HL-60 (cell line): ENCODE results near the gene HEATR3.

Experiments used
- DNase-seq, 2 experiments: peaks; one replicate each; pipeline ENCODE4 v3.0.0-alpha.2; 2010 to 2020; ENCODE audit warnings: low read depth in 1 of 2, low spot score in 1 of 2
- H3K27ac ChIP-seq: fragments of 250-450 bp; sonication (Bioruptor Pico); replicated peaks from 2 replicates; pipeline ENCODE4 v1.5.1; 2020; ENCODE audit warnings: mild to moderate bottlenecking, moderate library complexity
- H3K27me3 ChIP-seq: fragments of 250-450 bp; sonication (Bioruptor Pico); 2 replicates; pipeline ENCODE4 v1.5.1; 2021; ENCODE audit warnings: mild to moderate bottlenecking, moderate library complexity; ENCODE audit not compliant: insufficient read depth, poor library complexity, severe bottlenecking
- H3K4me3 ChIP-seq: replicated peaks from 2 replicates; pipeline ENCODE4 v1.5.1; 2011; ENCODE audit warnings: mild to moderate bottlenecking, control low read depth, low read length; ENCODE audit not compliant: insufficient read depth
- GABPA ChIP-seq: IDR thresholded peaks from 2 replicates; pipeline ENCODE4 v1.6.1; 2012; ENCODE audit warnings: low read depth
- POLR2AphosphoS5 ChIP-seq: IDR thresholded peaks from 2 replicates; pipeline ENCODE4 v1.6.1; 2012; ENCODE audit warnings: low read depth
- SPI1 ChIP-seq: IDR thresholded peaks from 2 replicates; pipeline ENCODE4 v1.6.1; 2012; ENCODE audit warnings: low read depth, mild to moderate bottlenecking, borderline replicate concordance
- TF ChIP-seq, protein P1 (sequence below): IDR thresholded peaks from 2 replicates; pipeline ENCODE4 v1.6.1; 2012; ENCODE audit warnings: low read depth; ENCODE audit not compliant: insufficient replicate concordance
- TF ChIP-seq, protein P2 (sequence below): IDR thresholded peaks from one replicate; pipeline ENCODE4 v1.5.1; 2011; ENCODE audit warnings: low read length, control low read depth, inconsistent platforms; ENCODE audit not compliant: insufficient read depth

HEATR3 gene

DNA sequence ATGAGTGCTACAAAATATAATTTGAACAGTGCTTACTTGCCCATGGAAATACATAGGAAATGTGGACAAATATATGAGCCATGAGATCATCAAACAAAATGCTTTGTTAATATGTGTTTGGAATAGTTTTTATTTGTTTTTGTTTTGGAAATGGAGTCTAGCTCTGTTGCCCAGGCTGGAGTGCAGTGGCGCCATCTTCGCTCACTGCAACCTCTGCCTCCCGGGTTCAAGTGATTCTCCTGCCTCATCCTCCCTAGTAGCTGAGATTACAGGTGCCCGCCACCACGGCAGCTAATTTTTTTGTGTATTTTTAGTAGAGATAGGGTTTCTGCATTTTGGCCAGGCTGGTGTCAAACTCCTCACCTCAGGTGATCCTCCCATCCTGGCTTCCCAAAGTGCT lies 37.9 kb upstream of the HEATR3 start:
- no peak for DNase-seq
- Histone ChIP-seq H3K4me3 (no peak overlapping the region), H3K27me3 (no peaks in the 10 kb centered on the region), H3K27ac (no peak overlapping the region)
- no peak for TF ChIP-seq SPI1
- TF ChIP-seq, protein P1, sequence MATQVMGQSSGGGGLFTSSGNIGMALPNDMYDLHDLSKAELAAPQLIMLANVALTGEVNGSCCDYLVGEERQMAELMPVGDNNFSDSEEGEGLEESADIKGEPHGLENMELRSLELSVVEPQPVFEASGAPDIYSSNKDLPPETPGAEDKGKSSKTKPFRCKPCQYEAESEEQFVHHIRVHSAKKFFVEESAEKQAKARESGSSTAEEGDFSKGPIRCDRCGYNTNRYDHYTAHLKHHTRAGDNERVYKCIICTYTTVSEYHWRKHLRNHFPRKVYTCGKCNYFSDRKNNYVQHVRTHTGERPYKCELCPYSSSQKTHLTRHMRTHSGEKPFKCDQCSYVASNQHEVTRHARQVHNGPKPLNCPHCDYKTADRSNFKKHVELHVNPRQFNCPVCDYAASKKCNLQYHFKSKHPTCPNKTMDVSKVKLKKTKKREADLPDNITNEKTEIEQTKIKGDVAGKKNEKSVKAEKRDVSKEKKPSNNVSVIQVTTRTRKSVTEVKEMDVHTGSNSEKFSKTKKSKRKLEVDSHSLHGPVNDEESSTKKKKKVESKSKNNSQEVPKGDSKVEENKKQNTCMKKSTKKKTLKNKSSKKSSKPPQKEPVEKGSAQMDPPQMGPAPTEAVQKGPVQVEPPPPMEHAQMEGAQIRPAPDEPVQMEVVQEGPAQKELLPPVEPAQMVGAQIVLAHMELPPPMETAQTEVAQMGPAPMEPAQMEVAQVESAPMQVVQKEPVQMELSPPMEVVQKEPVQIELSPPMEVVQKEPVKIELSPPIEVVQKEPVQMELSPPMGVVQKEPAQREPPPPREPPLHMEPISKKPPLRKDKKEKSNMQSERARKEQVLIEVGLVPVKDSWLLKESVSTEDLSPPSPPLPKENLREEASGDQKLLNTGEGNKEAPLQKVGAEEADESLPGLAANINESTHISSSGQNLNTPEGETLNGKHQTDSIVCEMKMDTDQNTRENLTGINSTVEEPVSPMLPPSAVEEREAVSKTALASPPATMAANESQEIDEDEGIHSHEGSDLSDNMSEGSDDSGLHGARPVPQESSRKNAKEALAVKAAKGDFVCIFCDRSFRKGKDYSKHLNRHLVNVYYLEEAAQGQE = no peak
- TF ChIP-seq GABPA = no peak
- no peak for TF ChIP-seq POLR2AphosphoS5
- TF ChIP-seq, protein P2, sequence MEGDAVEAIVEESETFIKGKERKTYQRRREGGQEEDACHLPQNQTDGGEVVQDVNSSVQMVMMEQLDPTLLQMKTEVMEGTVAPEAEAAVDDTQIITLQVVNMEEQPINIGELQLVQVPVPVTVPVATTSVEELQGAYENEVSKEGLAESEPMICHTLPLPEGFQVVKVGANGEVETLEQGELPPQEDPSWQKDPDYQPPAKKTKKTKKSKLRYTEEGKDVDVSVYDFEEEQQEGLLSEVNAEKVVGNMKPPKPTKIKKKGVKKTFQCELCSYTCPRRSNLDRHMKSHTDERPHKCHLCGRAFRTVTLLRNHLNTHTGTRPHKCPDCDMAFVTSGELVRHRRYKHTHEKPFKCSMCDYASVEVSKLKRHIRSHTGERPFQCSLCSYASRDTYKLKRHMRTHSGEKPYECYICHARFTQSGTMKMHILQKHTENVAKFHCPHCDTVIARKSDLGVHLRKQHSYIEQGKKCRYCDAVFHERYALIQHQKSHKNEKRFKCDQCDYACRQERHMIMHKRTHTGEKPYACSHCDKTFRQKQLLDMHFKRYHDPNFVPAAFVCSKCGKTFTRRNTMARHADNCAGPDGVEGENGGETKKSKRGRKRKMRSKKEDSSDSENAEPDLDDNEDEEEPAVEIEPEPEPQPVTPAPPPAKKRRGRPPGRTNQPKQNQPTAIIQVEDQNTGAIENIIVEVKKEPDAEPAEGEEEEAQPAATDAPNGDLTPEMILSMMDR = no peak

DNA sequence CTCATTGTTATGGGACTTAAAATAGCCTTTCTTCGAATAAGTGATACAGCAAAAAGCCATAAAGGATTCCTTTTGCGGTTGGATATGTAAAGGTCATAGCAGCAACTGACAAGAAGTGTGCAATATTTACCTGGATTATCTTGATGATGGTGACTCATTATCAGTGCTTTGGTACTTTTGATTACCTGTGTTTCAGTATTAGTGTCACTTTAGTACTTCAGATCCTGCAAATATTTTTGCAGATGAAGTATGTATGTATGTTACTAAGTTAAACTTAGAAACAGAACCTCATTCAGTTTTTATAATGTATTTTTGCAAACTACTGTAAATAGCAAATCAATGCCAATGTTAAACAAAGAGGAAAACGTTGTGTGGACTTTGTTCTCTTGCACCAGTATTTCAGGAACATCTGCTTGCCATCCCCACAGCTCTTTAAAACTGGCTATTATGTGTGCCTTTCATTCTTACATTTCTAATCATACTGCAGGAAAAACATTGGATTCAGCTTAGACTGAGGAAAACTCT lies 30.2 kb upstream of the HEATR3 start:
- TF ChIP-seq, protein P2 = no peak
- TF ChIP-seq POLR2AphosphoS5 = no peak
- TF ChIP-seq SPI1 = no peak
- TF ChIP-seq GABPA = no peak
- TF ChIP-seq, protein P1 = no peak
- Histone ChIP-seq H3K27ac (no peak overlapping the region), H3K4me3 (no peak overlapping the region), H3K27me3 (no peaks in the 10 kb centered on the region)
- DNase-seq = no peak

DNA sequence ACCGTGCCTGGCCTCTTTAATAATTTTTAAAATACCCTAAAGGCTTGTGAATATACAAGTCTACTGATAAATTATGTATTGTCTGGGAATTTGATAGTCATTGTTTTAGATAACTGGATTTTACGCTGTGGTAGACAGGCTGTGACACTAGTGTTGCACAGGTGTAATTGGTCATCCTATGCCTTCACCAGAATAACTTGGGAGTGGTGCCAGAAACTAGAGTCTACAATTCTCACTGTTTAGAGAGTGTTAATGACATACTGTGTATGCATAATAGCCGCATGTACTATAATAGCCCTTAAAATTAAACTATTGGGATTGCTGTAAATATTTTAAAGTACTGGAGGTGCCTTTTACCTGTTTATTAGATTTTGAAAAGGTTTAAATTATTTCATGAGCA lies 29.3 kb upstream of the HEATR3 start:
- no peak overlapping the region for H3K27ac ChIP-seq

More for the DNA sequence above, 29.3 kb upstream of the HEATR3 start:
- no peaks in the 10 kb centered on the region for H3K27me3 ChIP-seq
- no peak for DNase-seq
- TF ChIP-seq, protein P1 = no peak
- no peak for TF ChIP-seq SPI1
- TF ChIP-seq POLR2AphosphoS5 = no peak
- no peak for TF ChIP-seq GABPA
- TF ChIP-seq, protein P2 = no peak
- no peak overlapping the region for H3K4me3 ChIP-seq
